Vagina (tissue), 2 donors: ENCODE data around the gene TTLL6. TPM values are rescaled to one million over a fixed set of nuclear protein-coding genes. Genes with fewer than 3 reads are reported as not detected.

Experiments
- DNase-seq, 2 donors: peaks; one replicate each; pipeline ENCODE4 v3.0.0-alpha.2; 2017; ENCODE audit errors: extremely low spot score in 2 of 2
- H3K27ac ChIP-seq: fragments of 200-600 bp; sonication (generic); one replicate; pipeline ENCODE4 v1.5.1; 2019
- H3K27me3 ChIP-seq: fragments of 200-600 bp; sonication (generic); one replicate; pipeline ENCODE4 v1.5.1; 2019
- H3K36me3 ChIP-seq, 2 donors: fragments of 200-600 bp; sonication (generic); one replicate each; pipeline ENCODE4 v1.5.1; 2017 to 2019
- H3K4me1 ChIP-seq: fragments of 200-600 bp; sonication (generic); one replicate; pipeline ENCODE4 v1.5.1; 2019
- H3K4me3 ChIP-seq, 2 donors: fragments of 200-600 bp; sonication (generic); 1 replicate in 1 of 2; 2 replicates in 1 of 2; pipeline ENCODE4 v1.5.1; 2016 to 2019
- H3K9me3 ChIP-seq: fragments of 200-600 bp; sonication (generic); one replicate; pipeline ENCODE4 v1.5.1; 2019
- CTCF ChIP-seq, 3 experiments: fragments of 450-650 bp in 2 of 3; fragments of 200-600 bp in 1 of 3; sonication (generic) in 1 of 3; IDR thresholded peaks; one replicate each; pipeline ENCODE4 v1.5.1; 2017 to 2019; ENCODE audit warnings: antibody characterized with exemption in 3 of 3, mild to moderate bottlenecking in 2 of 3, moderate library complexity in 2 of 3
- POLR2A ChIP-seq, 2 donors: fragments of 450-650 bp; IDR thresholded peaks; one replicate each; pipeline ENCODE4 v1.6.1; 2017; ENCODE audit warnings: antibody characterized with exemption in 2 of 2, mild to moderate bottlenecking in 2 of 2, moderate library complexity in 2 of 2
- POLR2AphosphoS5 ChIP-seq, 2 donors: sonication (generic); formaldehyde crosslinking; IDR thresholded peaks; one replicate each; pipeline ENCODE4 v1.9.0; 2017; ENCODE audit warnings: antibody characterized with exemption in 2 of 2, mild to moderate bottlenecking in 2 of 2, low read depth in 1 of 2; ENCODE audit not compliant: insufficient read depth in 1 of 2
- intact Hi-C: fragments of 100-400 bp; cut with DNase I; formaldehyde crosslinking; loops from one replicate; pipeline ENCODE4 v1.15.1; 2023
- total RNA-seq: library from RNA; depleted of rRNA; stranded (reverse); fragments of >200 nt; gene quantifications from one replicate; pipeline ENCODE4 v1.2.3, GENCODE V29; 2016

The TTLL6 gene
- total RNA-seq, 1 donor from 2014 or later: 0.49 TPM

DNA sequence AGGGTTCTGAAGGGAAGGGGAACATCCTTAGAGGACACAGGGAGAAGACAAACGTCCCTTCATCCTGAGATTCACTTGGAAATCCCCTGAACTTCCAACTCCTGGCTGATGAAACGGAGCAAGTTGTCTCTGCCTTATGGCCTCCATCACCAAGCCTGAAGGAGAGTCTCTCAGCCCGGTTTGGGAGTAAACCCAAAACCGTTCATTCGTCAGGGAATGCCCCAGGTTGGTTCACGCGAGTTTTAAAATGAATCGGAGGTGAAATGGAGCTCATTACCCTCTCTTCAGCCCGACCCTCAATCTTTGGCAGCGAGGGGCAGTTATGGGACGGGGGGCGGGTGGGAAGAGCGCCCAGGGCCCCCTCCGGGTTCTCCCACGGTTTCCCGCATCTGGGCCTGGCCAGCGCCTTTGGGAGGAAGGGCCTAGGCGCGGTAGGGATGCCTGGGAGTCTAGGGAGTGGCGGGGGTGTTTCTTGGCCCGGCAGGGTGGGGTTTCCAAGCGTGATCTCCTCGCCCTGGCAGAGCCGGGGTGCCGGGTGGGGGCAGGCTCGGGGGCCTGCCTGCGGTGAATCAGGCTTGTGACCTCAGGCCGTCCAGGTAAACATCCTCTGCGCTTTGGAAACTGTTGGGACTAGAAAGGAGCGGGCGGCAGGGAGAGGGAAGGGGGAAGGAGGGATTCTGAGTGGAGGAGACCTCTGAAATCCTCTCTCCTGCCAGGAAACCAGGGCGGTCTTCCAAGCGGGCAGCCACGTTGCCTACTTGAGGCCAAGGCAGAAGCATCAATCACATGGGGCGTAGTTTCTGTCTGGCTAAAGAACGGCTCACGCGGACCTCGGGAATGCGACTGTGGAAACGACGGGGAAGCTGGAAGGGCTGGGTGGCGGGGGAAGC is 64.4 kb downstream of the TTLL6 start:
- peaks cover 18% of the 10 kb centered on the region for H3K27me3 ChIP-seq
- intact Hi-C loops: no loop called here
- DNase-seq: no peak
- H3K36me3 ChIP-seq: no peaks in the 10 kb centered on the region
- H3K27ac ChIP-seq: peak overlapping the region; percentile 31
- peaks cover 38% of the 10 kb centered on the region for H3K4me1 ChIP-seq
- H3K9me3 ChIP-seq: no peaks in the 10 kb centered on the region
- no peak overlapping the region for H3K4me3 ChIP-seq
- TF ChIP-seq POLR2A (IDR thresholded peaks at IDR 0.05) (no peak), POLR2AphosphoS5 (IDR thresholded peaks at IDR 0.05; ENCODE audit: insufficient read depth in 1 of 2, low read depth in 1 of 2) (peak in 1 of 2 donors; percentile 17)

- H3K27me3 ChIP-seq: peaks cover 19% of the 10 kb centered on the region
- H3K27ac ChIP-seq: peak overlapping the region; percentile 31
Observed at GRCh38 chr17:48751733-48752398, 65.2 kb downstream of the TTLL6 start.

GRCh38 chr17:48751172-48751571 is 65.9 kb downstream of the TTLL6 start:
- Histone ChIP-seq H3K27ac (no peak overlapping the region), H3K9me3 (no peaks in the 10 kb centered on the region), H3K4me1 (peaks cover 52% of the 10 kb centered on the region), H3K27me3 (peaks cover 19% of the 10 kb centered on the region), H3K4me3 (no peak overlapping the region), H3K36me3 (no peaks in the 10 kb centered on the region)
- intact Hi-C loops: no loop called here
- DNase-seq: no peak
- TF ChIP-seq CTCF (IDR thresholded peaks at IDR 0.05) (no peak), POLR2AphosphoS5 (IDR thresholded peaks at IDR 0.05; ENCODE audit: insufficient read depth in 1 of 2, low read depth in 1 of 2) (no peak), POLR2A (IDR thresholded peaks at IDR 0.05) (no peak)

More at GRCh38 chr17:48751733-48752398, 65.2 kb downstream of the TTLL6 start:
- no peak overlapping the region for H3K4me3 ChIP-seq
- TF ChIP-seq POLR2A (IDR thresholded peaks at IDR 0.05): no peak
- TF ChIP-seq POLR2AphosphoS5 (IDR thresholded peaks at IDR 0.05; ENCODE audit: insufficient read depth in 1 of 2, low read depth in 1 of 2): no peak
- no peak for TF ChIP-seq CTCF (IDR thresholded peaks at IDR 0.05)
- H3K4me1 ChIP-seq: peaks cover 46% of the 10 kb centered on the region
- no peaks in the 10 kb centered on the region for H3K36me3 ChIP-seq
- no peaks in the 10 kb centered on the region for H3K9me3 ChIP-seq
- intact Hi-C loops: no loop called here
- no peak for DNase-seq

DNA sequence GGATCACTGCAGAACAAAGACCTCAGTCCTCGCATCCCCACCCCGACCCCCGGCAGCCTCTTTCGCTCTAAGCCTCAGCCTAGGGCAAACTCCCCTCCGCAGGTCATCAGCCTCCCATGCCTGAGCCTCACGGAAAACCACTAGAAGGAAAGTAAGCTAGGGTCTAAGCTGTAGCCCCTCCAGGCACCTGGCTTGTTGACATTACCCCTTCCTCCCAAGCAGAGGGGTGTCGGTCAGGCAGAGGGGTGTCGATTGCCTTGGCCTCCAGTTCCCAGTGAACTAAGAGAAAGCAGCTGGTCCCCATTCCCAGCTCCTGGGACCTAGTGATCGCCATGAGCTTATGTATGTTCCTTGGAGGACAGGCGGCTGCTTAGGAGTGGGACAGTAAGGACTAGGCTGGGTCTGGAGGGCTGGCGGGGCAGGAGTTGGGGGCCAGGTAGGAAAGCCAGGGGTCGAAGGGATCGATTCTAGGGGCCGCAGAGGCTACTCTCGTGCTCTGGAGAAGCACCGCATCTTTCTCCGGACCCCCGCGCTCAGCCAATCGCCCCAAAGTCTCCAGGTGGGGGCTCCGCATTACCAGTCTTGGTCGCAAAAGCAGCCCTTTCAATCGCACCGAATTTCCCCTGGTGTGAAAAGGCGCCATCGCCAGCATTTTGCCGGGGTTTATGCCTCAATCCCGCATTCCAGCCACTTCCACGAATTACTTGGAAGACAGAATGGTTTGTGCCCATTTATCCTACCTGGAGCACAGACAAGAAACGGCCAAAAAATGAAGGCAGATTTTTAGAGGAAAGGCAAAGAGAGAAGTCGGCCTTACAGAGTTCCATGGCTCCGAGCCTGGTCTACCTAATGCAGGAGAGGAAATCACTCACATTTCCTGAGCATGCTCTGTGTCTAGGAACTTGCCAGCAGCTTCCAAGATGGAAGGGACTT is 67.1 kb downstream of the TTLL6 start:
- Histone ChIP-seq H3K27ac (peak overlapping the region; percentile 66), H3K9me3 (no peaks in the 10 kb centered on the region), H3K4me3 (no peak overlapping the region), H3K4me1 (peaks cover 56% of the 10 kb centered on the region), H3K27me3 (peaks cover 19% of the 10 kb centered on the region), H3K36me3 (no peaks in the 10 kb centered on the region)
- intact Hi-C loops: loop anchor here (2.0 to 10.0 kb wide), 2 partner anchors 27 to 255 kb away; partner anchors contain the start of genes PRAC1 and PRAC2
- DNase-seq: no peak
- TF ChIP-seq POLR2A (IDR thresholded peaks at IDR 0.05): no peak
- TF ChIP-seq CTCF (IDR thresholded peaks at IDR 0.05): no peak
- TF ChIP-seq POLR2AphosphoS5 (IDR thresholded peaks at IDR 0.05; ENCODE audit: insufficient read depth in 1 of 2, low read depth in 1 of 2): no peak
